Measurements from ENCODE around the gene CCL4L2. TPM values are rescaled to one million over a fixed set of nuclear protein-coding genes. Genes with fewer than 3 reads are reported as not detected.
"Not testable (repeated sequence)": the region's sequence is repeated elsewhere in the genome, so short reads cannot be mapped to it uniquely, and the experiment has no call there.

Gene CCL4L2
- total RNA-seq, 1 donor from 2014 or later: 48.9 TPM

- Mint-ChIP-seq H3K4me3 (ENCODE audit: unreplicated experiment) (peak overlapping the region; percentile 66), H3K27me3 (ENCODE audit: low read depth, unreplicated experiment) (peaks cover 61% of the 10 kb centered on the region), H3K4me1 (ENCODE audit: low read depth, unreplicated experiment) (peaks cover 2% of the 10 kb centered on the region), H3K9me3 (ENCODE audit: unreplicated experiment) (no peaks in the 10 kb centered on the region), H3K36me3 (ENCODE audit: low read depth, unreplicated experiment) (no peaks in the 10 kb centered on the region), H3K27ac (ENCODE audit: unreplicated experiment) (no peak overlapping the region)
- H4K20me1 ChIP-seq (ENCODE audit: insufficient read depth, low read length): no peaks in the 10 kb centered on the region
- H3K4me3 ChIP-seq (ENCODE audit: insufficient read depth, low read depth, low read length): no peak overlapping the region
- H3K4me2 ChIP-seq (ENCODE audit: low read length): peak overlapping the region; percentile 91
- no peaks in the 10 kb centered on the region for H3K36me3 ChIP-seq (ENCODE audit: insufficient read depth, low read length)
- H3K4me1 ChIP-seq (ENCODE audit: insufficient read depth, low read length): peaks cover 11% of the 10 kb centered on the region
- H3K27ac ChIP-seq (ENCODE audit: low read depth, low read length): no peak overlapping the region
- H3K9me3 ChIP-seq (ENCODE audit: insufficient read depth, low read depth, low read length): peaks cover 4% of the 10 kb centered on the region
- H3K79me2 ChIP-seq (ENCODE audit: insufficient read depth, low read length): no peaks in the 10 kb centered on the region
- no peak for FAIRE-seq
- DNase-seq (ENCODE audit: low read depth): no peak
- H3K9ac ChIP-seq (ENCODE audit: low read length): peak overlapping the region; percentile 70
- peak overlapping the region; percentile 99 for H2AFZ ChIP-seq (ENCODE audit: low read depth, low read length)
- TF ChIP-seq EZH2 (IDR thresholded peaks at IDR 0.05; ENCODE audit: insufficient read depth, low read length) (no peak), CTCF (IDR thresholded peaks at IDR 0.05; ENCODE audit: insufficient read depth, low read depth, low read length) (no peak)
- peaks cover 6% of the 10 kb centered on the region for H3K27me3 ChIP-seq (ENCODE audit: insufficient read depth, low read length)
These were observed 26.7 kb upstream of the CCL4L2 start for GRCh38 chr17:36184023-36184765.

- Histone ChIP-seq H3K36me3 (ENCODE audit: insufficient read depth, low read length) (no peaks in the 10 kb centered on the region), H2AFZ (ENCODE audit: low read depth, low read length) (no peak overlapping the region), H3K27ac (ENCODE audit: low read depth, low read length) (no peak overlapping the region), H3K4me2 (ENCODE audit: low read length) (no peak overlapping the region), H3K27me3 (ENCODE audit: insufficient read depth, low read length) (peaks cover 6% of the 10 kb centered on the region), H3K4me1 (ENCODE audit: insufficient read depth, low read length) (peaks cover 11% of the 10 kb centered on the region), H3K4me3 (ENCODE audit: insufficient read depth, low read depth, low read length) (no peak overlapping the region), H3K9me3 (ENCODE audit: insufficient read depth, low read depth, low read length) (peaks cover 4% of the 10 kb centered on the region), H3K9ac (ENCODE audit: low read length) (no peak overlapping the region), H4K20me1 (ENCODE audit: insufficient read depth, low read length) (no peaks in the 10 kb centered on the region), H3K79me2 (ENCODE audit: insufficient read depth, low read length) (no peaks in the 10 kb centered on the region)
- no peaks in the 10 kb centered on the region for H3K36me3 Mint-ChIP-seq (ENCODE audit: low read depth, unreplicated experiment)
- H3K27ac Mint-ChIP-seq (ENCODE audit: unreplicated experiment): no peak overlapping the region
- no peak overlapping the region for H3K4me3 Mint-ChIP-seq (ENCODE audit: unreplicated experiment)
- no peaks in the 10 kb centered on the region for H3K9me3 Mint-ChIP-seq (ENCODE audit: unreplicated experiment)
- FAIRE-seq (no peak), DNase-seq (ENCODE audit: low read depth) (no peak)
- peaks cover 2% of the 10 kb centered on the region for H3K4me1 Mint-ChIP-seq (ENCODE audit: low read depth, unreplicated experiment)
- H3K27me3 Mint-ChIP-seq (ENCODE audit: low read depth, unreplicated experiment): peaks cover 59% of the 10 kb centered on the region
- TF ChIP-seq EZH2 (IDR thresholded peaks at IDR 0.05; ENCODE audit: insufficient read depth, low read length) (no peak), CTCF (IDR thresholded peaks at IDR 0.05; ENCODE audit: insufficient read depth, low read depth, low read length) (no peak)
These were observed 25.4 kb upstream of the CCL4L2 start for GRCh38 chr17:36185416-36185815.

- H3K36me3 Mint-ChIP-seq (ENCODE audit: low read depth, unreplicated experiment); H3K9ac ChIP-seq (ENCODE audit: low read length); H3K27me3 ChIP-seq (ENCODE audit: insufficient read depth, low read length); H3K4me3 Mint-ChIP-seq (ENCODE audit: unreplicated experiment); H4K20me1 ChIP-seq (ENCODE audit: insufficient read depth, low read length); H3K27ac ChIP-seq (ENCODE audit: low read depth, low read length); H3K4me3 ChIP-seq (ENCODE audit: insufficient read depth, low read depth, low read length); H3K4me2 ChIP-seq (ENCODE audit: low read length); H3K79me2 ChIP-seq (ENCODE audit: insufficient read depth, low read length); DNase-seq (ENCODE audit: low read depth); H3K9me3 ChIP-seq (ENCODE audit: insufficient read depth, low read depth, low read length); H3K36me3 ChIP-seq (ENCODE audit: insufficient read depth, low read length); H3K9me3 Mint-ChIP-seq (ENCODE audit: unreplicated experiment); H3K27ac Mint-ChIP-seq (ENCODE audit: unreplicated experiment); FAIRE-seq; H3K4me1 Mint-ChIP-seq (ENCODE audit: low read depth, unreplicated experiment); H2AFZ ChIP-seq (ENCODE audit: low read depth, low read length): not testable (repeated sequence)
- H3K4me1 ChIP-seq (ENCODE audit: insufficient read depth, low read length): peaks cover 11% of the 10 kb centered on the region
- peaks cover 45% of the 10 kb centered on the region for H3K27me3 Mint-ChIP-seq (ENCODE audit: low read depth, unreplicated experiment)
These were observed 23.8 kb upstream of the CCL4L2 start for GRCh38 chr17:36186810-36187763.

- H3K27ac ChIP-seq (ENCODE audit: low read depth, low read length); H3K4me2 ChIP-seq (ENCODE audit: low read length); H3K79me2 ChIP-seq (ENCODE audit: insufficient read depth, low read length); H3K27ac Mint-ChIP-seq (ENCODE audit: unreplicated experiment); H3K4me1 Mint-ChIP-seq (ENCODE audit: low read depth, unreplicated experiment); H3K36me3 ChIP-seq (ENCODE audit: insufficient read depth, low read length); H3K36me3 Mint-ChIP-seq (ENCODE audit: low read depth, unreplicated experiment); H3K4me1 ChIP-seq (ENCODE audit: insufficient read depth, low read length); FAIRE-seq; H4K20me1 ChIP-seq (ENCODE audit: insufficient read depth, low read length); H3K9me3 ChIP-seq (ENCODE audit: insufficient read depth, low read depth, low read length); H3K9me3 Mint-ChIP-seq (ENCODE audit: unreplicated experiment); H3K9ac ChIP-seq (ENCODE audit: low read length); H3K27me3 ChIP-seq (ENCODE audit: insufficient read depth, low read length); H3K4me3 ChIP-seq (ENCODE audit: insufficient read depth, low read depth, low read length); H2AFZ ChIP-seq (ENCODE audit: low read depth, low read length); H3K4me3 Mint-ChIP-seq (ENCODE audit: unreplicated experiment); DNase-seq (ENCODE audit: low read depth): not testable (repeated sequence)
- peaks cover 39% of the 10 kb centered on the region for H3K27me3 Mint-ChIP-seq (ENCODE audit: low read depth, unreplicated experiment)
These were observed 22.8 kb upstream of the CCL4L2 start for GRCh38 chr17:36187943-36188665.
